GM21717 (cell line): ENCODE data around the gene FAM204A.

Experiments
- ATAC-seq: cut with Tn5 transposase; IDR thresholded peaks from one replicate; pipeline ENCODE4 v1.9.1; 2021; ENCODE audit warnings: mild to moderate bottlenecking, moderate library complexity; ENCODE audit not compliant: unreplicated experiment

FAM204A gene

GRCh38 chr10:118253397-118253796 lies 88.7 kb downstream of the FAM204A start:
- no peak for ATAC-seq

GRCh38 chr10:118251791-118252190 lies 90.3 kb downstream of the FAM204A start:
- ATAC-seq, result no peak

GRCh38 chr10:118249714-118250113 lies 92.4 kb downstream of the FAM204A start:
- no peak for ATAC-seq
